CD4-positive, alpha-beta T cell treated with Interleukin-10 for 1 hour (primary cell): Measurements from ENCODE around the gene DOP1B.
"Not testable (repeated sequence)": the region's sequence is repeated elsewhere in the genome, so short reads cannot be mapped to it uniquely, and the experiment has no call there.

Experiments
- DNase-seq: peaks from one replicate; pipeline ENCODE4 v3.0.0-alpha.2; 2020

Gene DOP1B

GRCh38 chr21:36156815-36157670, at the start of gene DOP1B:
Gene DOP1B (plus strand): TSS chr21:36156824. CDS start chr21:36164734, 7,910 bp downstream.
- peak; percentile 35 for DNase-seq

GRCh38 chr21:36109868-36110267, 46.8 kb upstream of the DOP1B start:
- no peak for DNase-seq

GRCh38 chr21:36111238-36111637, 45.4 kb upstream of the DOP1B start:
- DNase-seq, result no peak

GRCh38 chr21:36113647-36114428, 42.8 kb upstream of the DOP1B start:
- peak; percentile 68 for DNase-seq

GRCh38 chr21:36115138-36115730, 41.4 kb upstream of the DOP1B start:
- DNase-seq, result no peak

GRCh38 chr21:36117286-36117741, 39.3 kb upstream of the DOP1B start:
- no peak for DNase-seq

- no peak for DNase-seq
Measured at GRCh38 chr21:36120304-36120888, 36.2 kb upstream of the DOP1B start.

GRCh38 chr21:36122977-36123376, 33.6 kb upstream of the DOP1B start:
- no peak for DNase-seq

- DNase-seq, result no peak
Measured at GRCh38 chr21:36124395-36124794, 32.2 kb upstream of the DOP1B start.

- DNase-seq, result peak; percentile 71
Measured at GRCh38 chr21:36125512-36126207, 31.0 kb upstream of the DOP1B start.

GRCh38 chr21:36126208-36126565, 30.4 kb upstream of the DOP1B start:
- no peak for DNase-seq

GRCh38 chr21:36126621-36127110, 30.0 kb upstream of the DOP1B start:
- DNase-seq, result no peak

GRCh38 chr21:36127250-36127904, 29.2 kb upstream of the DOP1B start:
- no peak for DNase-seq

- DNase-seq, result no peak
Measured at GRCh38 chr21:36127977-36128376, 28.6 kb upstream of the DOP1B start.

GRCh38 chr21:36129219-36129618, 27.4 kb upstream of the DOP1B start:
- no peak for DNase-seq

GRCh38 chr21:36130414-36130762, 26.2 kb upstream of the DOP1B start:
- DNase-seq, result not testable (repeated sequence)

GRCh38 chr21:36130839-36131238, 25.8 kb upstream of the DOP1B start:
- DNase-seq, result not testable (repeated sequence)

- DNase-seq, result no peak
Measured at GRCh38 chr21:36132696-36133095, 23.9 kb upstream of the DOP1B start.

GRCh38 chr21:36134803-36135390, 21.7 kb upstream of the DOP1B start, which contains the start of gene CBR3:
Gene CBR3 (plus strand): TSS chr21:36135079. CDS start chr21:36135193, 114 bp downstream.
- DNase-seq, result peak; percentile 46

- DNase-seq, result peak; percentile 54
Measured at GRCh38 chr21:36135391-36136102, 21.1 kb upstream of the DOP1B start.

- DNase-seq, result not testable (repeated sequence)
Measured at GRCh38 chr21:36139791-36140190, 16.8 kb upstream of the DOP1B start.
